NT2/D1 (cell line): ENCODE measurements around the gene C2CD2.

ENCODE experiments used
- DNase-seq: peaks from one replicate; pipeline ENCODE4 v3.0.0-alpha.2; 2011; ENCODE audit warnings: low read depth, low spot score
- H3K27me3 ChIP-seq: 2 replicates; pipeline ENCODE4 v1.6.0; 2011; ENCODE audit warnings: mild to moderate bottlenecking; ENCODE audit not compliant: insufficient read length, insufficient read depth
- H3K36me3 ChIP-seq: 2 replicates; pipeline ENCODE4 v1.6.1; 2011; ENCODE audit warnings: mild to moderate bottlenecking, low read length, mixed read lengths; ENCODE audit not compliant: insufficient read depth, insufficient read length
- H3K4me1 ChIP-seq: 2 replicates; pipeline ENCODE4 v1.5.1; 2011; ENCODE audit not compliant: insufficient read depth, insufficient read length
- H3K4me3 ChIP-seq: 2 replicates; pipeline ENCODE4 v1.5.1; 2011; ENCODE audit warnings: low read depth; ENCODE audit not compliant: insufficient read length
- H3K9ac ChIP-seq: 2 replicates; pipeline ENCODE4 v1.6.0; 2011; ENCODE audit warnings: low read depth; ENCODE audit not compliant: insufficient read length
- H3K9me3 ChIP-seq: 2 replicates; pipeline ENCODE4 v1.5.1; 2011; ENCODE audit warnings: mild to moderate bottlenecking, low read length; ENCODE audit not compliant: insufficient read depth
- SUZ12 ChIP-seq: IDR thresholded peaks from 2 replicates; pipeline ENCODE4 v1.6.1; 2011; ENCODE audit not compliant: insufficient read length, insufficient read depth; ENCODE audit errors: extremely low read depth
- YY1 ChIP-seq: IDR thresholded peaks from 2 replicates; pipeline ENCODE4 v1.6.1; 2011; ENCODE audit not compliant: insufficient read length, insufficient read depth
- ZNF274 ChIP-seq: IDR thresholded peaks from 2 replicates; pipeline ENCODE4 v1.6.1; 2011; ENCODE audit warnings: mild to moderate bottlenecking, low read depth, low read length

C2CD2 gene

DNA sequence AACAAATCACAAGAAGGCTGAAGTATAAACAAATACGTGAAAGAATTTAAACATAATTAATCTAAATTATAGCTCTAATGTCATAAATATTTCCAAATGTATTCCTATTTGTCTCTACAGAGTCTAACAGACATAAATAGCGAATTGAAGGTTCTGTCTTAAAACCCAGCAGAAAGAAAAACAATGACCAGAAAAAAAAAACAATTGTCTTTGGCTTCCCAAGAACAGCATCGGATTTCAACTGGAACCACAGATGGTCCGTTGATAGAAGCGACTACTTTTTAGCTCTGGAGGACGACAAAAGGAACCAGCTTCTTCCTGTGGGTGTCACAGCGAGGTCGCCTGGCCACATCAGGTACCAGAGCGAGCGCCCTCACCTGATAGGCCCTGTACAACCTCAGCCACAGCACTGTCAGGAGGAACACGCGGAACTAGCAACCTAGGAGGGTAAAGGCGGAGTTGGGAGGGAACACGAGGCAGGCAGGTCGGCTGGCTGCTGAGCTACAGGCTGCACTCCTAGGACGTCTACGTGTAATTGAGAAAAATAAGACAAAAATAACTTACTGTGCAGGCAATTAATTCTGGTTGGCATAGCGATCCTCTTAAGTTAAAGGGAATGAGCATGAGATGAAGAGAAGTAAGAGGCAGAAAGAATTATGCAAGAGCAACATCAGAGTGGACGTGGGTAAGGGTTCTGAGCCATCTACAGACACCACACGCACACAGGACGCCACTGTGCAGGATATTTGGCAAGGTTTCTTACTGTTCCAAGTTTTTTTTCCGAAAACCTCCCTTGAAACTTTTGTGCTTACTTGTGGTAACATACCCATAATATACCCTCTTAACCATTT, 58.0 kb downstream of the C2CD2 start:
- H3K36me3 ChIP-seq, result peaks cover under 1% of the 10 kb centered on the region
- TF ChIP-seq ZNF274, result no peak
- TF ChIP-seq YY1, result no peak
- no peak for TF ChIP-seq SUZ12
- H3K27me3 ChIP-seq, result no peaks in the 10 kb centered on the region
- peaks cover 41% of the 10 kb centered on the region for H3K4me1 ChIP-seq
- DNase-seq, result no peak
- H3K9me3 ChIP-seq, result no peaks in the 10 kb centered on the region
- H3K9ac ChIP-seq, result no peak overlapping the region
- no peak overlapping the region for H3K4me3 ChIP-seq

DNA sequence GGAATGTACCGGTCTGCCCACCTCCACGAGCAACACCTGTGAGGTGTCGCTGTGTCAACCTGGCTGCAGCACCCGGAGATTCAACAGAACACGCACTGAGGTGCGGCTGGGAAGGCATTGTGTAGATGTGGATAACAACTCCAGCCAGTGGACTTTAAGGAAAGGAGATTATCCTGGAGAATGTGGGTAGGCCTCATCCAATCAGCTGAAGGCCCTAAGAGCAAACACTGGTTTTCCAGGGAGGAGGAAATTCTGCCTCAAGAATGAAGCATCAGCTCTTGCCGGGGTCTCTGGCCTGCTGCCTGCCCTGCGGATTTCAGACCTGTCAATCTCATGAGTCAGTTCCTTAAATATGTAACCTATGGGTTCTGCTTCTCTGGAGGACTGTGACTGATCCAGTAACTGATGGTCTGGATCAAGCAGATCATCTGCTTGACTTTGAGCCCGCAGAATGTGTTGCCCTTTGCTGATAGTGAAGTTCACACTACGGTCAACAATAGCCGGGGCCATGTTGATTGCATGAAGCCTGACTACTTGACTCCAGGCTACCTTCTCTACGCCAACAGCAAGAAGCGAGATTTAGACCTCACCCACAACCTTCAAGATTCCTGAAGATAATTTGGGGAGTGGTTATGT, 58.8 kb downstream of the C2CD2 start:
- Histone ChIP-seq H3K4me3 (no peak overlapping the region), H3K27me3 (no peaks in the 10 kb centered on the region), H3K4me1 (peaks cover 41% of the 10 kb centered on the region), H3K9ac (no peak overlapping the region), H3K36me3 (no peaks in the 10 kb centered on the region), H3K9me3 (no peaks in the 10 kb centered on the region)
- no peak for DNase-seq
- no peak for TF ChIP-seq ZNF274
- no peak for TF ChIP-seq SUZ12
- no peak for TF ChIP-seq YY1

DNA sequence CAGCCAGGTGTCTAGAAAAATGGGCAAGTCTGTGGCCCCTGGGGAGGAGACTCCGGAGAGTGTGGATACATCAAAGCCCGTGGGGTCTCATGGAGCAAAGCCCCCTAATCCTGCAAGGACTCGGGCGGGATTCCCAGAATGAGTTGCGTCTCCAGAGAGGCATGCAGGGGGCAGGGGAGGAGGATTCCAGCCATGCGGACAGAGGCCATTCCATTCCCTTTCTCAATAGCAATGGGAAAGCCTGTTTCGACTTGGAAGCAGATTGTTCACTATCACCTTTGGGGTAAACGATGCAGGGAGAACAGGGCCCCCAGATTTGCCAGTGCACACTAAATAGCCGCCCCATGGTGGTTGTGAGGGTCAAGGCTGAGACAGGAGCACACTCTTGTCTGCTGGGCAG, 59.3 kb downstream of the C2CD2 start:
- Histone ChIP-seq H3K4me1 (peaks cover 41% of the 10 kb centered on the region), H3K9me3 (no peaks in the 10 kb centered on the region), H3K9ac (no peak overlapping the region), H3K4me3 (no peak overlapping the region), H3K27me3 (no peaks in the 10 kb centered on the region), H3K36me3 (no peaks in the 10 kb centered on the region)
- DNase-seq, result no peak
- TF ChIP-seq ZNF274 (no peak), SUZ12 (no peak), YY1 (no peak)

DNA sequence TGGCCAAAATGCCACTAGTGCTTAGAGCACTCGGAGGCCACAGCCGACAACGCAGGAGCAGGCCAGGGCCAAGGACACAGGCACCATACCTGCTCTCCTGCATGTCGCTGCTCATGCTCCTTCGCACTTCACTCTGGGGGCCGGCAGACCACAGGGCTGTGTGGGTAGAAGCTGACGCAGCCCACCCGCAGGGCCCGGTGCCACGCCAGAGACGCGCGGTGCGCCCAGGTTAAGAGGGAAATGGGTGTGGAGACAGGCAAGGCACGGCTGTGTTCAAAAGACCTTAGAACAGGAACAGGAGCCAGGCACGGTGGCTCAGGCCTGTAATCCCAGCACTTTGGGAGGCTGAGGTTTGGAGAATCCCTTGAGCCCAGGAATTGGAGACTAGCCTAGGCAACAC, 61.1 kb downstream of the C2CD2 start:
- no peak for TF ChIP-seq SUZ12
- no peak overlapping the region for H3K4me3 ChIP-seq
- peaks cover 27% of the 10 kb centered on the region for H3K4me1 ChIP-seq
- no peaks in the 10 kb centered on the region for H3K9me3 ChIP-seq
- peaks cover 3% of the 10 kb centered on the region for H3K36me3 ChIP-seq
- DNase-seq, result no peak
- no peaks in the 10 kb centered on the region for H3K27me3 ChIP-seq
- H3K9ac ChIP-seq, result no peak overlapping the region

DNA sequence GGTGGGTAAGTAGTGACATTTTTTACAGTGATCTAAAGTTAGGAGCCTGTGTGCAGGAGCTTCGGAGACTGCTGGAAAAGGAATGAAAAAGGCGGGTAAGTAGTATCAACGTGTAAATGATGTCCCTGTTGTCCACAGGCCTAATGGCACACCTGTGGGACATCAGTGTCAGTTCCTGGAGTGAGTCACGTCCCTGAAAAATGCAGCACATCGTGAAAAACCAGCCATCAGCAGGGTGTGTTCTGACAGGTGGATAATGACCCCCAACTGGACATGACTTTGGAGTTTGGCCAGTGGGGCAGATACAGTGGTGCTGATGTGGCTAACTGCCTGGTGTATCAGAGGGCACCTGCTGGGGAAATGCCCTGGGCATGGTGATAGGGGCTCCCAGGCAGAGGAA, 62.7 kb downstream of the C2CD2 start:
- H3K4me1 ChIP-seq, result peaks cover 15% of the 10 kb centered on the region
- TF ChIP-seq ZNF274 (no peak), YY1 (no peak), SUZ12 (no peak)

GRCh38 chr21:41890355-41890754, 63.5 kb downstream of the C2CD2 start:
- TF ChIP-seq ZNF274, result no peak
- TF ChIP-seq YY1, result no peak
- TF ChIP-seq SUZ12, result no peak
- Histone ChIP-seq H3K9me3 (no peaks in the 10 kb centered on the region), H3K27me3 (no peaks in the 10 kb centered on the region), H3K36me3 (peaks cover 3% of the 10 kb centered on the region), H3K4me3 (no peak overlapping the region), H3K9ac (no peak overlapping the region), H3K4me1 (peaks cover 14% of the 10 kb centered on the region)
- DNase-seq, result no peak

More for the DNA sequence above, 62.7 kb downstream of the C2CD2 start:
- H3K27me3 ChIP-seq, result no peaks in the 10 kb centered on the region
- H3K9me3 ChIP-seq, result no peaks in the 10 kb centered on the region
- no peak overlapping the region for H3K4me3 ChIP-seq
- H3K9ac ChIP-seq, result no peak overlapping the region
- no peak for DNase-seq
- peaks cover 3% of the 10 kb centered on the region for H3K36me3 ChIP-seq

DNA sequence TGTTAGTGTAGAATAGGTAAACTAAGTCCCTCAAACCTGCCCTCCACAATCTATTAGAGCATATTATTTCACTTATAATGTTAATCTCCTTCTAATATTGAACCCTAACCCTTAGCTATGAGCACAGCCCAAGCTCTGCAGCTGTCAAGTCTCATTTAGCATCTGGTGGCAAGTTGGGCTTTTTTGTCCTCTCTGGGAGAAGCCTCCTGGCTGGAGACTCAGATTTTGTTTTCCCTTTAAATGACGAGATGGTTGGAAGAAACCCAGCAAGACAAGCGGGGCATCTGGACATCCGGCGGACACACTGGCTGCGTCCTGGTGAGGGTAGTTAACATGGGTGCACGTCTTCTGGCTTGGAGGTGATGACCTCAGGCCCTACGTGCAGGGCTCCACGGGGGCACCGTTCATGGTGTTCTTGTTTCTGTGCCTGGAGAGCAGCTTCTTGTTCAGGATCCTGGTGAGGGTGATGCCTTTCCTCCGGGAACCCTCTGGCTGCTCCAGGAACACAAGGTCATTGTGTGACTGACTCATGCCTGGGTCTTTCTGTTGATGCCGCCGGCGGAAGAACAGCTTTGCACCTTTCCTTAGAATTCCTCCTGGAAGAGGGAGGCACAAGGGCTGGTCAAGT, 65.0 kb downstream of the C2CD2 start:
- H3K36me3 ChIP-seq, result peaks cover 3% of the 10 kb centered on the region
- DNase-seq, result no peak
- no peaks in the 10 kb centered on the region for H3K27me3 ChIP-seq
- H3K9me3 ChIP-seq, result no peaks in the 10 kb centered on the region
- H3K9ac ChIP-seq, result no peak overlapping the region
- peaks cover 16% of the 10 kb centered on the region for H3K4me1 ChIP-seq
- H3K4me3 ChIP-seq, result no peak overlapping the region
- TF ChIP-seq ZNF274 (no peak), SUZ12 (no peak), YY1 (no peak)
